Adrenal gland (tissue), 5 donors: ENCODE results near the gene ASAP2.

Source experiments
- POLR2A ChIP-seq, 2 donors: fragments of 450-650 bp; IDR thresholded peaks; one replicate each; pipeline ENCODE4 v1.6.1; 2017; ENCODE audit warnings: antibody characterized with exemption in 2 of 2, mild to moderate bottlenecking in 2 of 2, moderate library complexity in 1 of 2
- TF ChIP-seq, protein P1 (sequence below), 6 experiments: fragments of 450-650 bp in 4 of 6; fragments of 200-600 bp in 2 of 6; sonication (generic) in 1 of 6; IDR thresholded peaks; 1 replicate in 5 of 6; 2 replicates in 1 of 6; pipeline versions ENCODE4 v1.5.1 to v1.8.0; 2016 to 2021; ENCODE audit warnings: antibody characterized with exemption in 6 of 6, mild to moderate bottlenecking in 2 of 6, moderate library complexity in 1 of 6
- donor health status: DM: no; HTN: no; CAD: no.

DNA sequence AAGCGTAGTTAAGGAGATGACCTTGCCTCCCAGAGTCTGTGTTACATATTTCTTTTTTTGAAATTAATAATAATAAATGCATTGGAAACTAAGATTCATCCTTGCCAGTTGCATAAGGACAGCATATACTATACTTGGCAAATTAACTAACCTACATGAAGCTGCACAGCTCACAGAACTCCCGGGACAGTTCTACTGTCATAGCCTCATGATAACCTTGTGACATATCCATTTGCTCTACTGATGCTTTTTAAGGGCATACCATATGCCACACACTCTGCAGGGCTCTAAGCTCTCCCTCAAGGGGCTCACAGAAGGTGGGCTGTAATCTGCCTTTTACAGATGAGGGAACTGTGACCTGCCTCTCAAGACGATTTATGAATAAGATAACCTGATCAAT, 212.9 kb downstream of the ASAP2 start:
- TF ChIP-seq POLR2A (IDR thresholded peaks at IDR 0.05), result no peak
- TF ChIP-seq, protein P1, sequence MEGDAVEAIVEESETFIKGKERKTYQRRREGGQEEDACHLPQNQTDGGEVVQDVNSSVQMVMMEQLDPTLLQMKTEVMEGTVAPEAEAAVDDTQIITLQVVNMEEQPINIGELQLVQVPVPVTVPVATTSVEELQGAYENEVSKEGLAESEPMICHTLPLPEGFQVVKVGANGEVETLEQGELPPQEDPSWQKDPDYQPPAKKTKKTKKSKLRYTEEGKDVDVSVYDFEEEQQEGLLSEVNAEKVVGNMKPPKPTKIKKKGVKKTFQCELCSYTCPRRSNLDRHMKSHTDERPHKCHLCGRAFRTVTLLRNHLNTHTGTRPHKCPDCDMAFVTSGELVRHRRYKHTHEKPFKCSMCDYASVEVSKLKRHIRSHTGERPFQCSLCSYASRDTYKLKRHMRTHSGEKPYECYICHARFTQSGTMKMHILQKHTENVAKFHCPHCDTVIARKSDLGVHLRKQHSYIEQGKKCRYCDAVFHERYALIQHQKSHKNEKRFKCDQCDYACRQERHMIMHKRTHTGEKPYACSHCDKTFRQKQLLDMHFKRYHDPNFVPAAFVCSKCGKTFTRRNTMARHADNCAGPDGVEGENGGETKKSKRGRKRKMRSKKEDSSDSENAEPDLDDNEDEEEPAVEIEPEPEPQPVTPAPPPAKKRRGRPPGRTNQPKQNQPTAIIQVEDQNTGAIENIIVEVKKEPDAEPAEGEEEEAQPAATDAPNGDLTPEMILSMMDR (IDR thresholded peaks at IDR 0.05), result no peak
